Epithelial cell of proximal tubule (primary cell): Measurements from ENCODE around the gene CELSR1. TPM values are rescaled to one million over a fixed set of nuclear protein-coding genes. Genes with fewer than 3 reads are reported as not detected.
"Not testable (repeated sequence)": the region's sequence is repeated elsewhere in the genome, so short reads cannot be mapped to it uniquely, and the experiment has no call there.

ENCODE experiments used
- DNase-seq: peaks from one replicate; pipeline ENCODE4 v3.0.0-alpha.2; 2011; ENCODE audit warnings: low read depth
- H3K4me3 ChIP-seq: 2 replicates; pipeline ENCODE4 v1.5.1; 2011; ENCODE audit warnings: low read depth, mild to moderate bottlenecking, low read length
- total RNA-seq: library from RNA; depleted of rRNA; stranded (reverse); fragments of >200 nt; gene quantifications from 2 replicates; pipeline ENCODE4 v1.2.3, GENCODE V29; 2015
- TF ChIP-seq, protein P1 (sequence below): conservative IDR thresholded peaks from 2 replicates; pipeline ENCODE4 v1.5.1; 2012; ENCODE audit warnings: low read depth, mild to moderate bottlenecking, low read length

CELSR1 gene
- total RNA-seq, 1 donor from 2014 or later = 85.0 TPM

- H3K4me3 ChIP-seq = no peak overlapping the region
- TF ChIP-seq, protein P1, sequence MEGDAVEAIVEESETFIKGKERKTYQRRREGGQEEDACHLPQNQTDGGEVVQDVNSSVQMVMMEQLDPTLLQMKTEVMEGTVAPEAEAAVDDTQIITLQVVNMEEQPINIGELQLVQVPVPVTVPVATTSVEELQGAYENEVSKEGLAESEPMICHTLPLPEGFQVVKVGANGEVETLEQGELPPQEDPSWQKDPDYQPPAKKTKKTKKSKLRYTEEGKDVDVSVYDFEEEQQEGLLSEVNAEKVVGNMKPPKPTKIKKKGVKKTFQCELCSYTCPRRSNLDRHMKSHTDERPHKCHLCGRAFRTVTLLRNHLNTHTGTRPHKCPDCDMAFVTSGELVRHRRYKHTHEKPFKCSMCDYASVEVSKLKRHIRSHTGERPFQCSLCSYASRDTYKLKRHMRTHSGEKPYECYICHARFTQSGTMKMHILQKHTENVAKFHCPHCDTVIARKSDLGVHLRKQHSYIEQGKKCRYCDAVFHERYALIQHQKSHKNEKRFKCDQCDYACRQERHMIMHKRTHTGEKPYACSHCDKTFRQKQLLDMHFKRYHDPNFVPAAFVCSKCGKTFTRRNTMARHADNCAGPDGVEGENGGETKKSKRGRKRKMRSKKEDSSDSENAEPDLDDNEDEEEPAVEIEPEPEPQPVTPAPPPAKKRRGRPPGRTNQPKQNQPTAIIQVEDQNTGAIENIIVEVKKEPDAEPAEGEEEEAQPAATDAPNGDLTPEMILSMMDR = no peak
- DNase-seq = no peak
Observed at GRCh38 chr22:46519377-46519776, 18.0 kb downstream of the CELSR1 start.

- H3K4me3 ChIP-seq = no peak overlapping the region
- TF ChIP-seq, protein P1 = no peak
- DNase-seq = no peak
Observed at GRCh38 chr22:46518542-46519325, 18.7 kb downstream of the CELSR1 start.

- TF ChIP-seq, protein P1 = no peak
- DNase-seq = no peak
- no peak overlapping the region for H3K4me3 ChIP-seq
Observed at GRCh38 chr22:46518038-46518437, 19.4 kb downstream of the CELSR1 start.

DNA sequence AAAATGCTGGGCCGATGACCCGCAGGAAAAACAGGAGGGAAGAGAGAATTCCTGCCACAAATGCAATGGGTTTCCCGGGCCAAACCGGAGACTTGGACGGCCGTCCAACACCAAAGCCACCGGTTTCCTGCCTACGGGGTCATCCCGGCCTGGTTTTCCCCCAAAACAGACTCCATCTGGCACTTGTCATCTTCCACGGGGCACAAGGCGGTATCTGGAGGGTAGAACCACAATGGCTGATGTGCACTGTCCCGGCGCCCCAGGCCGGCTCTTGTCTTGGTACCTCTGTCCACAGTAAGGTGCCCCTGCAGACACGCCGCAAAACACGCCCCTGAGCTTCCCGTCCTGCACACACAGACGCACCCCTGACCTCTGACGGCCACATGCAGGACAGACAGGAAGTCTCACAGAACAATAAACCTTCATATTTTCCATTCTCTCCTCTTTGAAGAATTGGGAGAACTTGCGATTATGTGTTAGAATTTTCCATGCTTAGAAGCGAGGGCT, 20.1 kb downstream of the CELSR1 start:
- no peak overlapping the region for H3K4me3 ChIP-seq
- TF ChIP-seq, protein P1 = no peak
- no peak for DNase-seq

DNA sequence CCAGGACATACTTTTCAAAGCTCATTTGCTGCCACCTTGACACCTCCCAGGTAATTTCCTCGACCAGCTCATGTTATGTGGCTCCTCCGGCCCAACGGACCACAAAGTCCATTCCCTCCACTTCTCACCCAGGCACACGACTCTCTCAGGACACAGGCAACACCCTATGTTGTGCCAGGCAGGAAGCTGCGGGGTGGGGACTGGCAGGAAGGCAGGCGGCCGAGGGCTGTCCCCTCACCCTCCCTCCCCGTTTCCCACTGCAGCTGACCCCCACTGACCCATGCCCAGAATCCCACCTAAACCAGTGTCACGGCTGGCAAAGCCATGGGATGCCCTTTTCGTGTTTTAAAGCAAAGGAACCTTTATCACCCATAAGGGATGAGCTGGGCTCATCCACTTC, 20.8 kb downstream of the CELSR1 start:
- no peak overlapping the region for H3K4me3 ChIP-seq
- no peak for DNase-seq
- TF ChIP-seq, protein P1 = no peak

DNA sequence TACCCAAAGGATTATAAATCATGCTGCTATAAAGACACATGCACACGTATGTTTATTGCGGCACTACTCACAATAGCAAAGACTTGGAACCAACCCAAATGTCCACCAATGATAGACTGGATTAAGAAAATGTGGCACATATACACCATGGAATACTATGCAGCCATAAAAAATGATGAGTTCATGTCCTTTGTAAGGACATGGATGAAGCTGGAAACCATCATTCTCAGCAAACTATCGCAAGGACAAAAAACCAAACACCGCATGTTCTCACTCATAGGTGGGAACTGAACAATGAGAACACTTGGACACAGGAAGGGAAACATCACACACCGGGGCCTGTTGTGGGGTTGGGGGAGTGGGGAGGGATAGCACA, 21.3 kb downstream of the CELSR1 start:
- H3K4me3 ChIP-seq, DNase-seq: not testable (repeated sequence)

GRCh38 chr22:46515208-46516111, 22.0 kb downstream of the CELSR1 start:
- TF ChIP-seq, protein P1 = no peak
- no peak for DNase-seq
- H3K4me3 ChIP-seq = no peak overlapping the region
